CD8-positive, alpha-beta memory T cell (primary cell): ENCODE data around the gene KDM5A. TPM values are rescaled to one million over a fixed set of nuclear protein-coding genes. Genes with fewer than 3 reads are reported as not detected.
A peak's percentile ranks its signal among the peaks of the same experiment; 100 is the strongest.

Experiments
- CTCF ChIA-PET: fragments of 350-600 bp; sonication (Branson Sonifier 250); formaldehyde crosslinking; loops from one replicate; lab custom pipeline; 2021; ENCODE audit warnings: antibody characterized with exemption; lab: Charles Lee
- POLR2A ChIA-PET: fragments of 350-600 bp; sonication (Branson Sonifier 250); formaldehyde crosslinking; loops from one replicate; lab custom pipeline; 2021; ENCODE audit warnings: antibody characterized with exemption; lab: Charles Lee
- DNase-seq, 5 donors: peaks; one replicate each; pipeline versions ENCODE4 v3.0.0 to v3.0.0-alpha.2; 2020 to 2022; ENCODE audit warnings: mixed read lengths in 1 of 5
- H3K27ac ChIP-seq: one replicate; pipeline ENCODE4 v1.7.0; 2013; ENCODE audit warnings: low read depth, mild to moderate bottlenecking, low read length, moderate library complexity
- H3K27me3 ChIP-seq: 2 replicates; pipeline ENCODE4 v1.7.0; 2013; ENCODE audit warnings: low read length, mild to moderate bottlenecking; ENCODE audit not compliant: insufficient read depth, poor library complexity, severe bottlenecking
- H3K36me3 ChIP-seq: 2 replicates; pipeline ENCODE4 v1.7.0; 2013; ENCODE audit warnings: mild to moderate bottlenecking, low read length, moderate library complexity; ENCODE audit not compliant: insufficient read depth
- H3K4me1 ChIP-seq: 2 replicates; pipeline ENCODE4 v1.7.0; 2013; ENCODE audit warnings: mild to moderate bottlenecking, low read length, moderate library complexity; ENCODE audit not compliant: insufficient read depth
- H3K4me3 ChIP-seq: 2 replicates; pipeline ENCODE4 v1.7.0; 2013; ENCODE audit warnings: mild to moderate bottlenecking, low read length
- H3K9me3 ChIP-seq: 2 replicates; pipeline ENCODE4 v1.7.0; 2013; ENCODE audit warnings: mild to moderate bottlenecking, low read length
- H3K27ac Mint-ChIP-seq, 8 donors: one replicate each; pipeline ENCODE4 v1.8.0; 2020 to 2021; ENCODE audit warnings: mixed read lengths in 8 of 8, mild to moderate bottlenecking in 6 of 8, inconsistent platforms in 3 of 8, moderate library complexity in 3 of 8
- H3K27me3 Mint-ChIP-seq, 2 donors: one replicate each; pipeline ENCODE4 v1.8.0; 2020 to 2021; ENCODE audit warnings: mixed read lengths in 2 of 2, mild to moderate bottlenecking in 1 of 2, moderate library complexity in 1 of 2
- H3K36me3 Mint-ChIP-seq, 3 donors: one replicate each; pipeline ENCODE4 v1.8.0; 2020 to 2021; ENCODE audit warnings: mixed read lengths in 3 of 3, inconsistent platforms in 1 of 3, mild to moderate bottlenecking in 1 of 3
- H3K4me1 Mint-ChIP-seq, 3 donors: one replicate each; pipeline ENCODE4 v1.8.0; 2020 to 2021; ENCODE audit warnings: mixed read lengths in 3 of 3, inconsistent platforms in 1 of 3, mild to moderate bottlenecking in 1 of 3
- H3K4me3 Mint-ChIP-seq, 7 donors: one replicate each; pipeline ENCODE4 v1.8.0; 2020 to 2021; ENCODE audit warnings: mixed read lengths in 7 of 7, mild to moderate bottlenecking in 6 of 7, moderate library complexity in 4 of 7, inconsistent platforms in 2 of 7
- H3K9me3 Mint-ChIP-seq, 5 donors: one replicate each; pipeline ENCODE4 v1.8.0; 2020 to 2022; ENCODE audit warnings: mixed read lengths in 5 of 5, mild to moderate bottlenecking in 3 of 5, moderate library complexity in 2 of 5, inconsistent platforms in 1 of 5
- polyA plus RNA-seq: library from polyadenylated mRNA; unstranded; fragments of 300-500 nt; fragmentation: Illumina TruSeq; gene quantifications from one replicate; pipeline ENCODE4 v1.2.3, GENCODE V29; 2021
- total RNA-seq, 2 experiments: library from RNA; stranded (reverse); gene quantifications; one replicate each; pipeline ENCODE4 v1.2.3, GENCODE V29; 2021

The KDM5A gene
- total and polyA plus RNA-seq, 3 experiments from 2014 or later, result 71.8 to 76.6 (median 75.6) TPM

GRCh38 chr12:243381-243780 lies 145.7 kb downstream of the KDM5A start:
- H3K36me3 ChIP-seq, result no peaks in the 10 kb centered on the region
- Mint-ChIP-seq H3K4me1 (no peaks in the 10 kb centered on the region), H3K4me3 (no peak overlapping the region), H3K9me3 (peaks cover 11 to 26% (median 22%) of the 10 kb centered on the region in 5 donors), H3K27me3 (peaks cover 16 to 47% of the 10 kb centered on the region in 2 donors), H3K36me3 (peaks cover 1 to 29% (median 2%) of the 10 kb centered on the region in 3 donors), H3K27ac (no peak overlapping the region)
- no peaks in the 10 kb centered on the region for H3K27me3 ChIP-seq
- no peak overlapping the region for H3K27ac ChIP-seq
- ChIA-PET POLR2A (interaction anchor here (0.7 kb wide), 1 partner anchor 9 kb away, joined by 5 read pairs; no protein-coding TSS in a partner anchor), CTCF (no interaction called here)
- peaks cover 5% of the 10 kb centered on the region for H3K9me3 ChIP-seq
- H3K4me1 ChIP-seq, result no peaks in the 10 kb centered on the region
- H3K4me3 ChIP-seq, result no peak overlapping the region
- DNase-seq, result no peak

GRCh38 chr12:242496-242895 lies 146.6 kb downstream of the KDM5A start:
- ChIA-PET CTCF (no interaction called here), POLR2A (no interaction called here)
- Histone ChIP-seq H3K4me3 (no peak overlapping the region), H3K27ac (no peak overlapping the region), H3K9me3 (no peaks in the 10 kb centered on the region), H3K4me1 (no peaks in the 10 kb centered on the region), H3K36me3 (no peaks in the 10 kb centered on the region), H3K27me3 (no peaks in the 10 kb centered on the region)
- H3K27me3 Mint-ChIP-seq, result peaks cover 19 to 51% of the 10 kb centered on the region in 2 donors
- no peak overlapping the region for H3K27ac Mint-ChIP-seq
- H3K4me3 Mint-ChIP-seq, result no peak overlapping the region
- no peaks in the 10 kb centered on the region for H3K4me1 Mint-ChIP-seq
- H3K36me3 Mint-ChIP-seq, result peaks cover 1 to 29% (median 2%) of the 10 kb centered on the region in 3 donors
- H3K9me3 Mint-ChIP-seq, result peaks cover 9 to 26% (median 18%) of the 10 kb centered on the region in 5 donors
- no peak for DNase-seq

GRCh38 chr12:241266-241665 lies 147.9 kb downstream of the KDM5A start:
- no peaks in the 10 kb centered on the region for H3K4me1 ChIP-seq
- Mint-ChIP-seq H3K9me3 (peaks cover 9 to 19% (median 11%) of the 10 kb centered on the region in 5 donors), H3K4me3 (no peak overlapping the region), H3K27me3 (peaks cover 19 to 51% of the 10 kb centered on the region in 2 donors), H3K27ac (no peak overlapping the region), H3K36me3 (peaks cover 0 to 29% (median 2%) of the 10 kb centered on the region in 3 donors), H3K4me1 (no peaks in the 10 kb centered on the region)
- no peak overlapping the region for H3K4me3 ChIP-seq
- no peaks in the 10 kb centered on the region for H3K27me3 ChIP-seq
- CTCF ChIA-PET, result no interaction called here
- no peaks in the 10 kb centered on the region for H3K9me3 ChIP-seq
- no peak overlapping the region for H3K27ac ChIP-seq
- no peaks in the 10 kb centered on the region for H3K36me3 ChIP-seq
- DNase-seq, result no peak
- POLR2A ChIA-PET, result no interaction called here

DNA sequence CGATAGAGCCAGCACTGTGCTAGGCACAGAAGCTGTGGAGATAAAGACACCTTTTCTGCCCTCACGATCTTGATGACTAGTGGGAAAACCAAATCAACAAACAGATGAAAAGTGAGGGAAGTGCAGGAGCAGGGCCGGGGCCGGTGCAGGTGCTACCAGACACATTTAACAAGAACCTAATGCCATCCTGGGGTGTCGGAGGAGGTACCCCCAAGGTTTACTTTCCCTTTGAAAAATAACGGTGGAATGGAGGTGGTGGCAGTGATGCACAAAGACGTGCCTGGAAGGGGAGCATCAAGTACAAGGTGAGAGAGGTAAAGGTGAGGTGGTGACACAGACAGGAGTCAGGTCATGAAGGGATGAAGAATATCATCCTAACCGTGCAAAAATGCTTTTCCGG lies 148.6 kb downstream of the KDM5A start:
- POLR2A ChIA-PET, result no interaction called here

GRCh38 chr12:238736-239398 lies 150.3 kb downstream of the KDM5A start:
- Histone ChIP-seq H3K27me3 (no peaks in the 10 kb centered on the region), H3K9me3 (no peaks in the 10 kb centered on the region), H3K27ac (no peak overlapping the region), H3K4me3 (no peak overlapping the region), H3K4me1 (no peaks in the 10 kb centered on the region), H3K36me3 (no peaks in the 10 kb centered on the region)
- Mint-ChIP-seq H3K4me3 (no peak overlapping the region), H3K36me3 (peaks cover 0 to 33% (median 2%) of the 10 kb centered on the region in 3 donors), H3K27ac (peak overlapping the region in 1 of 8 donors; percentile 89), H3K27me3 (peaks cover 17 to 43% of the 10 kb centered on the region in 2 donors), H3K4me1 (no peaks in the 10 kb centered on the region), H3K9me3 (peaks cover 8 to 30% (median 21%) of the 10 kb centered on the region in 5 donors)
- POLR2A ChIA-PET, result no interaction called here
- DNase-seq, result no peak
- CTCF ChIA-PET, result no interaction called here

More for the DNA sequence above, 148.6 kb downstream of the KDM5A start:
- Histone ChIP-seq H3K9me3 (no peaks in the 10 kb centered on the region), H3K27me3 (no peaks in the 10 kb centered on the region), H3K36me3 (no peaks in the 10 kb centered on the region), H3K4me3 (no peak overlapping the region), H3K27ac (no peak overlapping the region), H3K4me1 (no peaks in the 10 kb centered on the region)
- Mint-ChIP-seq H3K27me3 (peaks cover 22 to 51% of the 10 kb centered on the region in 2 donors), H3K4me1 (no peaks in the 10 kb centered on the region), H3K27ac (no peak overlapping the region), H3K4me3 (no peak overlapping the region), H3K36me3 (peaks cover 0 to 35% (median 2%) of the 10 kb centered on the region in 3 donors), H3K9me3 (peaks cover 13 to 26% (median 16%) of the 10 kb centered on the region in 5 donors)
- CTCF ChIA-PET, result no interaction called here
- no peak for DNase-seq

GRCh38 chr12:238116-238515 lies 151.0 kb downstream of the KDM5A start:
- Mint-ChIP-seq H3K36me3 (peaks cover 0 to 33% (median 2%) of the 10 kb centered on the region in 3 donors), H3K27me3 (peaks cover 21 to 37% of the 10 kb centered on the region in 2 donors), H3K9me3 (peaks cover 8 to 30% (median 23%) of the 10 kb centered on the region in 5 donors), H3K4me3 (no peak overlapping the region), H3K27ac (no peak overlapping the region), H3K4me1 (no peaks in the 10 kb centered on the region)
- no peaks in the 10 kb centered on the region for H3K4me1 ChIP-seq
- no peak overlapping the region for H3K4me3 ChIP-seq
- ChIA-PET POLR2A (no interaction called here), CTCF (no interaction called here)
- no peaks in the 10 kb centered on the region for H3K36me3 ChIP-seq
- H3K27me3 ChIP-seq, result no peaks in the 10 kb centered on the region
- DNase-seq, result no peak
- H3K9me3 ChIP-seq, result no peaks in the 10 kb centered on the region
- no peak overlapping the region for H3K27ac ChIP-seq

- Mint-ChIP-seq H3K27ac (no peak overlapping the region), H3K27me3 (peaks cover 19 to 34% of the 10 kb centered on the region in 2 donors), H3K4me1 (no peaks in the 10 kb centered on the region), H3K36me3 (peaks cover 0 to 29% (median 0%) of the 10 kb centered on the region in 3 donors), H3K4me3 (no peak overlapping the region), H3K9me3 (peaks cover 8 to 30% (median 23%) of the 10 kb centered on the region in 5 donors)
- DNase-seq, result no peak
- no peaks in the 10 kb centered on the region for H3K27me3 ChIP-seq
- H3K36me3 ChIP-seq, result no peaks in the 10 kb centered on the region
- ChIA-PET CTCF (no interaction called here), POLR2A (no interaction called here)
- H3K27ac ChIP-seq, result no peak overlapping the region
- no peaks in the 10 kb centered on the region for H3K4me1 ChIP-seq
- no peak overlapping the region for H3K4me3 ChIP-seq
- H3K9me3 ChIP-seq, result no peaks in the 10 kb centered on the region
Observed at GRCh38 chr12:237026-237815, 151.9 kb downstream of the KDM5A start.

DNA sequence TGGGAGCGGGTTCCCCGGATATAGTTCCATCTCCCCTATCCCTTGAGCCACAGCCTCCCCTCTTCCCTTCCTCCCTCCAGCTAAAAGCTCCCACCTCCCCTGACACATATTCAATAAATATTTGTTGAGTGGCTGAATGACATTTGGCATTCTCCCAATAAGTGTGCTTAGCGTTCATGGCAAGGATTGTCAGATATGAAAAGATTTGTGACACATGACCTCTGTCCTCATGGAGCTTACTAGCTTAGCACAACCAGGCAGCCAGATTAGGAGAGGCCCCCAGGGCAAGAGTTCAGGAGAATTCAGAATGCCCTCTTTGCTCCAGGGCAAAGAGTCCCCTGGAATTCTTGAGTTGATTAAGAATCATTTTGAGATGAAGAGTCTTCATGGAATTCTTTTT lies 152.7 kb downstream of the KDM5A start:
- Mint-ChIP-seq H3K4me1 (no peaks in the 10 kb centered on the region), H3K27ac (no peak overlapping the region), H3K36me3 (peaks cover 0 to 26% (median 0%) of the 10 kb centered on the region in 3 donors), H3K27me3 (peaks cover 22 to 33% of the 10 kb centered on the region in 2 donors), H3K4me3 (no peak overlapping the region), H3K9me3 (peaks cover 8 to 30% (median 23%) of the 10 kb centered on the region in 5 donors)
- no peak for DNase-seq
- Histone ChIP-seq H3K27me3 (no peaks in the 10 kb centered on the region), H3K9me3 (no peaks in the 10 kb centered on the region), H3K4me3 (no peak overlapping the region), H3K27ac (no peak overlapping the region), H3K36me3 (no peaks in the 10 kb centered on the region), H3K4me1 (no peaks in the 10 kb centered on the region)
- ChIA-PET POLR2A (no interaction called here), CTCF (no interaction called here)
